Kidney capillary endothelial cell (primary cell): ENCODE results near the gene CEACAM16.
A peak's percentile ranks its signal among the peaks of the same experiment; 100 is the strongest.
"Not testable (repeated sequence)": the region's sequence is repeated elsewhere in the genome, so short reads cannot be mapped to it uniquely, and the experiment has no call there.

Experiments
- DNase-seq: peaks from one replicate; pipeline ENCODE4 v3.0.0-alpha.2; 2018; ENCODE audit warnings: low spot score

Gene CEACAM16

GRCh38 chr19:44698492-44699201 is at the start of gene CEACAM16:
Gene CEACAM16, plus strand, starts transcription at chr19:44699151. Its CDS starts 2,306 bp downstream, at chr19:44701457.
- no peak for DNase-seq

- DNase-seq = no peak
These were observed 49.3 kb upstream of the CEACAM16 start for GRCh38 chr19:44649578-44650145.

- no peak for DNase-seq
These were observed 45.6 kb upstream of the CEACAM16 start for GRCh38 chr19:44653343-44653742.

- DNase-seq = no peak
These were observed 44.8 kb upstream of the CEACAM16 start for GRCh38 chr19:44653977-44654774.

GRCh38 chr19:44657211-44657921 is 41.6 kb upstream of the CEACAM16 start:
- DNase-seq = peak; percentile 65

- no peak for DNase-seq
These were observed 40.8 kb upstream of the CEACAM16 start for GRCh38 chr19:44658069-44658733.

GRCh38 chr19:44660081-44660480 is 38.9 kb upstream of the CEACAM16 start:
- no peak for DNase-seq

- DNase-seq = no peak
These were observed 37.7 kb upstream of the CEACAM16 start for GRCh38 chr19:44661205-44661604.

GRCh38 chr19:44661904-44662303 is 37.0 kb upstream of the CEACAM16 start:
- no peak for DNase-seq

GRCh38 chr19:44662691-44663385 is 36.1 kb upstream of the CEACAM16 start:
- no peak for DNase-seq

GRCh38 chr19:44663996-44664395 is 35.0 kb upstream of the CEACAM16 start:
- DNase-seq = no peak

GRCh38 chr19:44664976-44665375 is 34.0 kb upstream of the CEACAM16 start:
- no peak for DNase-seq

GRCh38 chr19:44666852-44667556 is 31.9 kb upstream of the CEACAM16 start:
- DNase-seq = no peak

GRCh38 chr19:44668985-44669764 is 29.8 kb upstream of the CEACAM16 start:
- DNase-seq = no peak

- not testable (repeated sequence) for DNase-seq
These were observed 28.9 kb upstream of the CEACAM16 start for GRCh38 chr19:44670027-44670426.

GRCh38 chr19:44671400-44671799 is 27.6 kb upstream of the CEACAM16 start, which contains the start of gene CEACAM19:
Gene CEACAM19, plus strand, starts transcription at chr19:44671482. Its CDS starts 450 bp downstream, at chr19:44671932.
- DNase-seq = no peak

- no peak for DNase-seq
These were observed 26.7 kb upstream of the CEACAM16 start for GRCh38 chr19:44672226-44672625.

- DNase-seq = no peak
These were observed 25.4 kb upstream of the CEACAM16 start for GRCh38 chr19:44673510-44673909.

GRCh38 chr19:44675521-44675920 is 23.4 kb upstream of the CEACAM16 start:
- DNase-seq = no peak
